ENCODE results near the gene EFNB1. TPM values are rescaled to one million over a fixed set of nuclear protein-coding genes. Genes with fewer than 3 reads are reported as not detected.
"Not testable (repeated sequence)": the region's sequence is repeated elsewhere in the genome, so short reads cannot be mapped to it uniquely, and the experiment has no call there.

Gene EFNB1
- total RNA-seq, 1 experiment from 2014 or later, result 16.4 TPM

GRCh38 chrX:68792083-68792482, 36.7 kb upstream of the EFNB1 start:
- no peak overlapping the region for H3K4me3 Mint-ChIP-seq
- H3K9me3 Mint-ChIP-seq, result peaks cover 5% of the 10 kb centered on the region
- TF ChIP-seq OVOL2 (CRISPR knock-in tag; IDR thresholded peaks at IDR 0.05; ENCODE audit: borderline replicate concordance), result no peak
- TF ChIP-seq SMAD4 (CRISPR knock-in tag; IDR thresholded peaks at IDR 0.05), result no peak
- TF ChIP-seq ZNF232 (CRISPR knock-in tag; IDR thresholded peaks at IDR 0.05), result no peak
- TF ChIP-seq ZNF219 (CRISPR knock-in tag; IDR thresholded peaks at IDR 0.05; ENCODE audit: borderline replicate concordance), result no peak
- no peak for TF ChIP-seq ZNF423 (CRISPR knock-in tag; IDR thresholded peaks at IDR 0.05)
- TF ChIP-seq ZNF317 (CRISPR knock-in tag; IDR thresholded peaks at IDR 0.05; ENCODE audit: borderline replicate concordance, low read depth), result no peak
- no peak for TF ChIP-seq ZNF416 (CRISPR knock-in tag; IDR thresholded peaks at IDR 0.05)
- TF ChIP-seq SOX15 (CRISPR knock-in tag; IDR thresholded peaks at IDR 0.05), result no peak
- no peak for TF ChIP-seq RORB (CRISPR knock-in tag; IDR thresholded peaks at IDR 0.05)
- no peak for TF ChIP-seq ZBTB21 (CRISPR knock-in tag; IDR thresholded peaks at IDR 0.05; ENCODE audit: borderline replicate concordance)
- TF ChIP-seq ESRRA (CRISPR knock-in tag; IDR thresholded peaks at IDR 0.05; ENCODE audit: borderline replicate concordance), result no peak
- no peaks in the 10 kb centered on the region for H3K36me3 Mint-ChIP-seq
- H3K4me1 Mint-ChIP-seq, result no peaks in the 10 kb centered on the region
- CTCF ChIA-PET, result no interaction called here
- DNase-seq (ENCODE audit: low spot score) (no peak), ATAC-seq (no peak)
- POLR2A ChIA-PET, result no interaction called here
- no peak overlapping the region for H3K27ac Mint-ChIP-seq
- H3K27me3 Mint-ChIP-seq (ENCODE audit: low read depth), result peaks cover 8% of the 10 kb centered on the region

DNA sequence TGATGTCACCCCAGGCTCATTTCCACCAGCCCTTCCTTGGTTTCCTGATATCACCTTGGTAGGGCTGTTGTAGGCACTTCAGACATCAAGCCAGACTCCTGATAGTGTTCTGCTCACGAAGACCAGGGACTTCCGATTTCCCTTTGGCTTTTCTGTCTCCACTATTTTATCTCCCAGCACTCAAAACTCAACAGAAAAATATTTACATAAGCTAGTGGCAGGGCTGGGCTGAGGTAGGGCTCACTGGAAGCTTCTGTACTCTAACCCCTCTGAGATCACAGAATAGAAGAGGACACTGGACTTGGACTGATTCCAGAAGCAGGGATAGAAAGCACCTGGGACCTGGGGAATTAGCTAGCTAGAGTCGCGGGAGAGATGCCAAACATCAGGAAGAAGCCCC, 34.4 kb upstream of the EFNB1 start:
- Mint-ChIP-seq H3K4me3 (no peak overlapping the region), H3K36me3 (peaks cover 14% of the 10 kb centered on the region), H3K27me3 (ENCODE audit: low read depth) (peaks cover 14% of the 10 kb centered on the region), H3K27ac (no peak overlapping the region), H3K9me3 (peaks cover 23% of the 10 kb centered on the region), H3K4me1 (no peaks in the 10 kb centered on the region)
- ATAC-seq (no peak), DNase-seq (ENCODE audit: low spot score) (no peak)
- no peak for TF ChIP-seq ZNF138 (CRISPR knock-in tag; conservative IDR thresholded peaks at IDR 0.05)
- no peak for TF ChIP-seq TCF7 (CRISPR knock-in tag; IDR thresholded peaks at IDR 0.05; ENCODE audit: low read depth)
- TF ChIP-seq GTF2I (CRISPR knock-in tag; conservative IDR thresholded peaks at IDR 0.05), result no peak
- no peak for TF ChIP-seq HMGA2 (CRISPR knock-in tag; IDR thresholded peaks at IDR 0.05)
- no peak for TF ChIP-seq CBFB (CRISPR knock-in tag; IDR thresholded peaks at IDR 0.05; ENCODE audit: low read depth)
- no peak for TF ChIP-seq RELA (CRISPR knock-in tag; IDR thresholded peaks at IDR 0.05; ENCODE audit: borderline replicate concordance)
- TF ChIP-seq ARID4B (CRISPR knock-in tag; IDR thresholded peaks at IDR 0.05; ENCODE audit: borderline replicate concordance), result no peak
- TF ChIP-seq FOXP1 (CRISPR knock-in tag; IDR thresholded peaks at IDR 0.05; ENCODE audit: borderline replicate concordance), result no peak
- TF ChIP-seq USF2 (CRISPR knock-in tag; IDR thresholded peaks at IDR 0.05), result no peak
- CTCF ChIA-PET, result no interaction called here
- POLR2A ChIA-PET, result no interaction called here

DNA sequence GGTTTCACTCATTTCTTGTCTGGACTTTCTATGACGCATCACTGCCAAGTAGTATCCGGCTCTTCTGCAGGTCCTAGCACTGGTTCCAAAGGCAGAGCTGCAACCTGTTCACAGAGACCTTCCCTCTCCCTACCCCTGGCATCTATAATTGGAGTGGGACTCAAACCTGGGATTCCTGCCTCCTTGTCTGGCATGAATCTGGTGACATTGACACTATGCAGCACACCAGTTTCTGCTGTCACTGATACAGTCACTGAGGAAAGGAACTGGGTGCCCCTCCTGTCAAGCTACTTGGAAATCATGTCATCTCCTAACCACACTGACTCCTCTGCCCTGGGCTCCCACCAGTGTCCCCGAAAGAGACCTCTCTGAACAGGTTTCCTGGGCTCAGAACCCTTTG, 33.1 kb upstream of the EFNB1 start:
- Mint-ChIP-seq H3K9me3 (peaks cover 36% of the 10 kb centered on the region), H3K4me3 (no peak overlapping the region), H3K27ac (no peak overlapping the region), H3K27me3 (ENCODE audit: low read depth) (peaks cover 18% of the 10 kb centered on the region), H3K36me3 (peaks cover 20% of the 10 kb centered on the region), H3K4me1 (no peaks in the 10 kb centered on the region)
- POLR2A ChIA-PET, result no interaction called here
- DNase-seq (ENCODE audit: low spot score), result no peak
- no peak for ATAC-seq
- no peak for TF ChIP-seq ZNF425 (CRISPR knock-in tag; conservative IDR thresholded peaks at IDR 0.05)
- CTCF ChIA-PET, result no interaction called here

DNA sequence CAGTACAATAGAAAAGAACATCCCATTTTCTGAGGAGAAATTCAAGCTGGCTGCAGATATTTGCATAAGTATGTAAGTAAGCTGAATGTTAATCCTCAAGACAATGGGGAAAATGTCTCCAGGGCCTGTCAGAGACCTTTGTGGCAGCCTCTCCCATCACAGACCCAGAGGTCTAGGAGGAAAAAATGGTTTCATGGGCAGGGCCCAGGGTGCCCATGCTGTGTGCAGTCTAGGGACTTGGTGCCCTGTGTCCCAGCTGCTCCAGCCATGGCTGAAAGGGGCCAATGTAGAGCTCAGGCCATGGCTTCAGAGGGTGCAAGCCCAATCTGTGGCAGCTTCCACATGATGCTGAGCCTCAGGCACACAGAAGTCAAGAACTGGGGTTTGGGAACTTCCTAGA, 30.4 kb upstream of the EFNB1 start:
- DNase-seq (ENCODE audit: low spot score); H3K27ac Mint-ChIP-seq; CTCF ChIA-PET; POLR2A ChIA-PET; H3K4me3 Mint-ChIP-seq; ATAC-seq; H3K4me1 Mint-ChIP-seq: not testable (repeated sequence)
- peaks cover 18% of the 10 kb centered on the region for H3K27me3 Mint-ChIP-seq (ENCODE audit: low read depth)
- peaks cover 33% of the 10 kb centered on the region for H3K9me3 Mint-ChIP-seq
- H3K36me3 Mint-ChIP-seq, result peaks cover 20% of the 10 kb centered on the region

Data from WTC11 (cell line).